Esophagus squamous epithelium (tissue), 5 donors: ENCODE data around the gene ZSWIM6. TPM values are rescaled to one million over a fixed set of nuclear protein-coding genes. Genes with fewer than 3 reads are reported as not detected.

Experiments used
- DNase-seq: peaks from one replicate; lab custom pipeline; 2025; lab: John Stamatoyannopoulos, UW
- H3K27ac ChIP-seq, 4 donors: fragments of 200-600 bp; sonication (generic); one replicate each; pipeline ENCODE4 v1.5.1; 2016 to 2019; ENCODE audit warnings: mild to moderate bottlenecking in 1 of 4
- H3K27me3 ChIP-seq, 4 donors: fragments of 200-600 bp; sonication (generic); 1 replicate in 3 of 4; 2 replicates in 1 of 4; pipeline versions ENCODE4 v1.5.1 to v1.6.0; 2017 to 2021; ENCODE audit warnings: antibody characterized with exemption in 1 of 4
- H3K36me3 ChIP-seq, 3 donors: fragments of 200-600 bp; sonication (generic); one replicate each; pipeline ENCODE4 v1.5.1; 2016 to 2019
- H3K4me1 ChIP-seq, 3 donors: fragments of 200-600 bp; sonication (generic); one replicate each; pipeline ENCODE4 v1.5.1; 2017 to 2019
- H3K4me3 ChIP-seq, 4 donors: fragments of 200-600 bp; sonication (generic); 1 replicate in 3 of 4; 2 replicates in 1 of 4; pipeline ENCODE4 v1.5.1; 2016 to 2019; ENCODE audit warnings: mild to moderate bottlenecking in 2 of 4, moderate library complexity in 1 of 4
- H3K9me3 ChIP-seq, 3 donors: fragments of 200-600 bp; sonication (generic); one replicate each; pipeline ENCODE4 v1.5.1; 2016 to 2019
- POLR2A ChIP-seq, 4 donors: fragments of 450-650 bp; IDR thresholded peaks; one replicate each; pipeline ENCODE4 v1.6.1; 2017; ENCODE audit warnings: antibody characterized with exemption in 4 of 4, mild to moderate bottlenecking in 4 of 4, moderate library complexity in 3 of 4
- WGBS, 2 donors: methylation state at CpG; one replicate each; pipeline ENCODE4 v1.1.5; 2018; 5-methylcytosine and 5-hydroxymethylcytosine counted together
- intact Hi-C: fragments of 100-400 bp; cut with DNase I; formaldehyde crosslinking; loops from one replicate; pipeline ENCODE4 v1.15.0; 2022
- total RNA-seq, 4 donors: library from RNA; depleted of rRNA; stranded (reverse); fragments of >200 nt; gene quantifications; one replicate each; pipeline ENCODE4 v1.1.0, GENCODE V29; 2016
- TF ChIP-seq, protein P1 (sequence below), 6 experiments: fragments of 450-650 bp in 4 of 6; fragments of 200-600 bp in 2 of 6; sonication (generic) in 2 of 6; IDR thresholded peaks; one replicate each; pipeline ENCODE4 v1.5.1; 2016 to 2019; ENCODE audit warnings: antibody characterized with exemption in 6 of 6, mild to moderate bottlenecking in 4 of 6, moderate library complexity in 4 of 6
- donor health status: DM: yes; HTN: yes; CAD: no.

ZSWIM6 gene
- total RNA-seq, 4 donors from 2014 or later: 6.4 to 12.4 (median 8.8) TPM

DNA sequence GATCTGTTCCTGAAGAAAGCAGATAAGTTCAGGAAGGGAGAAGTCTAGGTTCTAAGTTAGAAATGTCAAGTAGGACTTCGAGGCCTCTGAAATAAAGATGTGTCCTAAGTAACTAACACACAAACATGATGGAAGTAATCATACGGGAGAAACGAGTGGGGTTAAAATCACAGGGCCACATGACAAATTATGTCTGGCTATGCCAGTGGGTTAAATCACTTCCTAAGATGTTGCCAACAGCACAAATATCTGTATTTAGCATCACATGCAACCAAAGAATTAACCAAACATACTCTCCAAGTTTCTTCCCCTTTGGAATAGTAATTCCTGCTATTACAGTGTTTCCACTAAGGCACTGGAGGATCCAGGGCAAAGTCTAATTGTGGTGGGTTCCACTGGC, 13.7 kb upstream of the ZSWIM6 start:
- Histone ChIP-seq H3K4me1 (peaks cover 16 to 48% (median 26%) of the 10 kb centered on the region in 3 donors), H3K27me3 (no peaks in the 10 kb centered on the region), H3K9me3 (no peaks in the 10 kb centered on the region), H3K27ac (peak overlapping the region in 3 of 4 donors; percentile 40 to 59 (median 56)), H3K36me3 (no peaks in the 10 kb centered on the region), H3K4me3 (no peak overlapping the region)
- TF ChIP-seq, protein P1, sequence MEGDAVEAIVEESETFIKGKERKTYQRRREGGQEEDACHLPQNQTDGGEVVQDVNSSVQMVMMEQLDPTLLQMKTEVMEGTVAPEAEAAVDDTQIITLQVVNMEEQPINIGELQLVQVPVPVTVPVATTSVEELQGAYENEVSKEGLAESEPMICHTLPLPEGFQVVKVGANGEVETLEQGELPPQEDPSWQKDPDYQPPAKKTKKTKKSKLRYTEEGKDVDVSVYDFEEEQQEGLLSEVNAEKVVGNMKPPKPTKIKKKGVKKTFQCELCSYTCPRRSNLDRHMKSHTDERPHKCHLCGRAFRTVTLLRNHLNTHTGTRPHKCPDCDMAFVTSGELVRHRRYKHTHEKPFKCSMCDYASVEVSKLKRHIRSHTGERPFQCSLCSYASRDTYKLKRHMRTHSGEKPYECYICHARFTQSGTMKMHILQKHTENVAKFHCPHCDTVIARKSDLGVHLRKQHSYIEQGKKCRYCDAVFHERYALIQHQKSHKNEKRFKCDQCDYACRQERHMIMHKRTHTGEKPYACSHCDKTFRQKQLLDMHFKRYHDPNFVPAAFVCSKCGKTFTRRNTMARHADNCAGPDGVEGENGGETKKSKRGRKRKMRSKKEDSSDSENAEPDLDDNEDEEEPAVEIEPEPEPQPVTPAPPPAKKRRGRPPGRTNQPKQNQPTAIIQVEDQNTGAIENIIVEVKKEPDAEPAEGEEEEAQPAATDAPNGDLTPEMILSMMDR (IDR thresholded peaks at IDR 0.05): no peak
- no peak for TF ChIP-seq POLR2A (IDR thresholded peaks at IDR 0.05)
- intact Hi-C loops: no loop called here
- no peak for DNase-seq
- 80 to 85% methylated on average over 3 of the region's 3 CpGs for WGBS, 2 donors

DNA sequence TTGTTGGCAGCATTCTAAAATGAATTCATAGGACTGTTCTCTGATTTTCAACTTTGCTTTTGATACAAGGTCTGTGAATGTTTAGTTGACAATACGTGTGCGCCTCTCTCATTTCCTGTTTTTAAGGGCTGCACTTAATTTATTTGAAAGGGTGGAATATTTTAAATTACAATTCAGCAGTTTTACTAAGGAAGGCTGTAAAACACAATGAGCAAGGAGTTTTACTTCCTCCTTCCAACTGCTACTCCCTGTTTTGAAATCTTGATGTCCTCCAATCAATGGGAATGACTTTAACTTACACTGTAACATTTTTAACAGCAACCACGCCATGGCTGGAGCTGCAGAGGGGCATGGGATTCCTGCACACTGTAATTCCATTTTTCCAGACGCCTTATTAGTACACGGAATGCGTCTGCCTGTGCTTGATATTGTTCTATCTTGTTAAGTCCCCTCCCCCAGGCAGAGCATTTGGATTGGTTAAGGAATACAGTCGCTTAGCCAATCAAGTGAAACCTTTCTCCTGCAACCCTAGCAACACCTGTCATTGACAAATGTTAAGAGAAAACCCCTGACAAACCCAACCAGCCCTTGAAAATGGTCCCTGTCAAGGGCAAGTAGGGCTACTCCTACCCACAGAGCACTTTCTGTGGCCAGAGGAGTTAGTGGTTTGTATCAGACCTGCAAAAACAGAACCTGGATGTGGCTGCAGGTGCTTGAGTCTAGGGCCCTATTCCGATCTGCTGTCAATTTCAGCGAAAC, 12.5 kb upstream of the ZSWIM6 start:
- DNase-seq: no peak
- TF ChIP-seq POLR2A (IDR thresholded peaks at IDR 0.05): no peak
- TF ChIP-seq, protein P1 (IDR thresholded peaks at IDR 0.05): no peak

DNA sequence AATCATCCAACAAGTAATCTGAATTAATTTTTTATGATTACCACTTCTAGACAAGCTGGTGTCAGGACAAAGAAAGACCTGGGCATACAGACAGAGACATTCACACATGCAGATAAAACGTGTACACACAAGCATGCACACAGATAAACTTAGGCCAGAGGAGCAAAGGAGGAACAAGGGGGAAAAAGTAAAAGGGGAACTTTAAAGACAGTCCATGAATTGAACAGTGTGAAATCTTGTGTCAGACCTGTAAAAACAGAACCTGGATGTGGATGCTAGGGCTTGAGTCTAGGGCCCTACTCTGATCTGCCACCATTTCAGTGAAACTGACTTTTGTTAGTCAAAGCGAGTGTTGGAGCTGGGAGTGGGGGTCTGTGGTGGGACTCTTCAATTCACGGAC, 11.2 kb upstream of the ZSWIM6 start:
- Histone ChIP-seq H3K4me3 (no peak overlapping the region), H3K36me3 (no peaks in the 10 kb centered on the region), H3K27me3 (no peaks in the 10 kb centered on the region), H3K4me1 (peaks cover 16 to 41% (median 20%) of the 10 kb centered on the region in 3 donors), H3K27ac (peak overlapping the region in 3 of 4 donors; percentile 15 to 56 (median 40)), H3K9me3 (no peaks in the 10 kb centered on the region)
- TF ChIP-seq, protein P1 (IDR thresholded peaks at IDR 0.05): no peak
- no peak for TF ChIP-seq POLR2A (IDR thresholded peaks at IDR 0.05)
- WGBS, 2 donors: 68 to 74% methylated on average over 3 of the region's 3 CpGs
- intact Hi-C loops: no loop called here
- no peak for DNase-seq

More for the DNA sequence above, 12.5 kb upstream of the ZSWIM6 start:
- Histone ChIP-seq H3K27me3 (no peaks in the 10 kb centered on the region), H3K36me3 (no peaks in the 10 kb centered on the region), H3K4me3 (peak overlapping the region in 1 of 4 donors; percentile 21), H3K27ac (peak overlapping the region; percentile 39 to 59 (median 48)), H3K9me3 (no peaks in the 10 kb centered on the region), H3K4me1 (peaks cover 16 to 41% (median 20%) of the 10 kb centered on the region in 3 donors)
- 34 to 39% methylated on average over 7 to 9 of the region's 9 CpGs for WGBS, 2 donors
- intact Hi-C loops: no loop called here

DNA sequence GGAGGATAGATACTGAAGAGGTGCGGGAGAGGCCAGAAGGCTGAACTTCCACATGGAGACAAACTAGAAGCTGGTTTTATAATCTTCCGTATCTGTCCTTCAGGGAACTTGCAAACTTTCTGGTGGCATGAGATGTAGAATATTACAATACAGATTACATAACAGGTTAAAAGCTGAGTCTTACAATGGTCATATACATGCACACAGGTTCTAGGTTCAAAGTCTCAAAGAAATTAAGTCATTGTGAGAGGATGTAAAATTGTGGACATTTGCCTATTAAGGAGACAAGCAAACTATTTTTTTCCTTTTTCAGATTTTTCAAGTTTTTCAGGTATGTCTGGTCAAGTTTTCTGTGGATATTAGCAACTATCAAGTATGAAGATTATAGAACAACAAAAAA, 10.4 kb upstream of the ZSWIM6 start:
- Histone ChIP-seq H3K27ac (no peak overlapping the region), H3K36me3 (no peaks in the 10 kb centered on the region), H3K9me3 (no peaks in the 10 kb centered on the region), H3K4me3 (no peak overlapping the region), H3K4me1 (peaks cover 16 to 41% (median 20%) of the 10 kb centered on the region in 3 donors), H3K27me3 (no peaks in the 10 kb centered on the region)
- intact Hi-C loops: no loop called here
- DNase-seq: no peak
- WGBS, 2 donors: 95 to 96% methylated on average over 2 of the region's 2 CpGs
- no peak for TF ChIP-seq POLR2A (IDR thresholded peaks at IDR 0.05)
- TF ChIP-seq, protein P1 (IDR thresholded peaks at IDR 0.05): no peak
